ENCODE data around the gene CCDC51. TPM values are rescaled to one million over a fixed set of nuclear protein-coding genes. Genes with fewer than 3 reads are reported as not detected.

Gene CCDC51
- total RNA-seq, 1 experiment from 2014 or later: 59.5 TPM

GRCh38 chr3:48415251-48415953, 24.5 kb downstream of the CCDC51 start:
- Mint-ChIP-seq H3K9me3 (ENCODE audit: unreplicated experiment) (no peaks in the 10 kb centered on the region), H3K4me3 (ENCODE audit: unreplicated experiment) (no peak overlapping the region), H3K27ac (ENCODE audit: unreplicated experiment) (peak overlapping the region; percentile 39), H3K27me3 (ENCODE audit: insufficient read depth, unreplicated experiment) (no peaks in the 10 kb centered on the region), H3K36me3 (ENCODE audit: insufficient read depth, unreplicated experiment) (peaks cover 99% of the 10 kb centered on the region), H3K4me1 (ENCODE audit: low read depth, unreplicated experiment) (peaks cover 5% of the 10 kb centered on the region)
- no peak for DNase-seq
- BruUV-seq (replicated peaks): no TSS peak
- ChIA-PET CTCF (interaction anchor here (0.6 to 6.1 kb wide), 5 partner anchors 15 to 227 kb away, joined by 3 to 40 read pairs (median 3); partner anchors contain the start of genes CCDC51 and TMA7), POLR2A (no interaction called here)
- no peaks in the 10 kb centered on the region for H3K27me3 ChIP-seq (replicated peaks; ENCODE audit: control insufficient read depth, insufficient read depth, low read length)
- peak in 1 of 2 experiments; percentile 35 for TF ChIP-seq CTCF (IDR thresholded peaks at IDR 0.05; ENCODE audit: insufficient read depth in 1 of 2, low read depth in 1 of 2, low read length in 1 of 2, severe bottlenecking in 1 of 2, unreplicated experiment in 1 of 2)
- no peaks in the 10 kb centered on the region for H3K9me3 ChIP-seq
- intact Hi-C loops (cut with micrococcal nuclease; ENCODE audit: unreplicated experiment): no loop called here
- H3K36me3 ChIP-seq (ENCODE audit: control insufficient read depth, insufficient read depth, low read length): peaks cover 20% of the 10 kb centered on the region
- no peak overlapping the region for H3K4me3 ChIP-seq (ENCODE audit: low read depth, low read length)
- H3K4me1 ChIP-seq: no peaks in the 10 kb centered on the region

GRCh38 chr3:48414376-48415250, 25.3 kb downstream of the CCDC51 start:
- H3K4me1 Mint-ChIP-seq (ENCODE audit: low read depth, unreplicated experiment): peaks cover 5% of the 10 kb centered on the region
- intact Hi-C loops (cut with micrococcal nuclease; ENCODE audit: unreplicated experiment): no loop called here
- H3K4me3 Mint-ChIP-seq (ENCODE audit: unreplicated experiment): no peak overlapping the region
- Histone ChIP-seq H3K36me3 (ENCODE audit: control insufficient read depth, insufficient read depth, low read length) (peaks cover 22% of the 10 kb centered on the region), H3K4me1 (no peaks in the 10 kb centered on the region), H3K4me3 (ENCODE audit: low read depth, low read length) (no peak overlapping the region), H3K27me3 (replicated peaks; ENCODE audit: control insufficient read depth, insufficient read depth, low read length) (no peaks in the 10 kb centered on the region), H3K9me3 (no peaks in the 10 kb centered on the region)
- no peak overlapping the region for H3K27ac Mint-ChIP-seq (ENCODE audit: unreplicated experiment)
- ChIA-PET CTCF (interaction anchor here (0.7 to 6.1 kb wide), 4 partner anchors 21 to 226 kb away, joined by 3 to 40 read pairs (median 4); partner anchors contain the start of genes CCDC51 and TMA7), POLR2A (no interaction called here)
- H3K36me3 Mint-ChIP-seq (ENCODE audit: insufficient read depth, unreplicated experiment): peaks cover 98% of the 10 kb centered on the region
- no peaks in the 10 kb centered on the region for H3K9me3 Mint-ChIP-seq (ENCODE audit: unreplicated experiment)
- no peak for DNase-seq
- BruUV-seq (replicated peaks): no TSS peak
- no peaks in the 10 kb centered on the region for H3K27me3 Mint-ChIP-seq (ENCODE audit: insufficient read depth, unreplicated experiment)
- no peak for TF ChIP-seq CTCF (IDR thresholded peaks at IDR 0.05; ENCODE audit: insufficient read depth in 1 of 2, low read depth in 1 of 2, low read length in 1 of 2, severe bottlenecking in 1 of 2, unreplicated experiment in 1 of 2)

GRCh38 chr3:48413611-48414010, 26.3 kb downstream of the CCDC51 start:
- Histone ChIP-seq H3K36me3 (ENCODE audit: control insufficient read depth, insufficient read depth, low read length) (peaks cover 19% of the 10 kb centered on the region), H3K9me3 (no peaks in the 10 kb centered on the region), H3K4me1 (no peaks in the 10 kb centered on the region), H3K4me3 (ENCODE audit: low read depth, low read length) (no peak overlapping the region), H3K27me3 (replicated peaks; ENCODE audit: control insufficient read depth, insufficient read depth, low read length) (no peaks in the 10 kb centered on the region)
- no peak for DNase-seq
- no TSS peak for BruUV-seq (replicated peaks)
- no peak overlapping the region for H3K4me3 Mint-ChIP-seq (ENCODE audit: unreplicated experiment)
- no peak overlapping the region for H3K27ac Mint-ChIP-seq (ENCODE audit: unreplicated experiment)
- POLR2A ChIA-PET: no interaction called here
- CTCF ChIA-PET: interaction anchor here (2.5 kb wide), 1 partner anchor 22 kb away, joined by 22 read pairs; no protein-coding TSS in a partner anchor
- no peak for TF ChIP-seq CTCF (IDR thresholded peaks at IDR 0.05; ENCODE audit: insufficient read depth in 1 of 2, low read depth in 1 of 2, low read length in 1 of 2, severe bottlenecking in 1 of 2, unreplicated experiment in 1 of 2)
- no peaks in the 10 kb centered on the region for H3K27me3 Mint-ChIP-seq (ENCODE audit: insufficient read depth, unreplicated experiment)
- H3K9me3 Mint-ChIP-seq (ENCODE audit: unreplicated experiment): no peaks in the 10 kb centered on the region
- H3K4me1 Mint-ChIP-seq (ENCODE audit: low read depth, unreplicated experiment): peaks cover 5% of the 10 kb centered on the region
- H3K36me3 Mint-ChIP-seq (ENCODE audit: insufficient read depth, unreplicated experiment): peaks cover 94% of the 10 kb centered on the region
- intact Hi-C loops (cut with micrococcal nuclease; ENCODE audit: unreplicated experiment): no loop called here
